NCI-H510A treated with DMSO at 0.1 percent for 48 hours (cell line): ENCODE data around the gene NRAP.

Experiments
- DNase-seq: peaks from one replicate; lab custom pipeline; 2025; lab: John Stamatoyannopoulos, UW

The NRAP gene

DNA sequence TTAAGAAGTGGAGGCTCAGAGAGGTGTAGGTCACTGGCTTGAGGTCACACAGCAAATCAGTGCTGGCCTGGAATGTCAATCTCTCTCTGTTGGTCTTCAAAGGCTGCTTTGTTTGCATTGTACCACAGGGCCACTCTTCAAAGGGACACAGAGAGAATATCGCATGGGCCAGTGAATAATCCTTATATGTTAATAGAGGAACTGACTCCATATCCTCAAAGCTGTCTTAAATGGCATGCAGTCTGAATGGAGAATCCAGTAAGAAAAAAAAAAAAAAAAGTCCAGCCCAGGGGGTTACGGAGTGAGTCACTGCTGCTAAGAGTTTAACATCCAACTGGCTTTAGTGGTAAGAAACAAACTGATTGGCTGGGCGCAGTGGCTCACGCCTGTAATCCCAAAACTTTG lies 54.1 kb downstream of the NRAP start:
- no peak for DNase-seq

DNA sequence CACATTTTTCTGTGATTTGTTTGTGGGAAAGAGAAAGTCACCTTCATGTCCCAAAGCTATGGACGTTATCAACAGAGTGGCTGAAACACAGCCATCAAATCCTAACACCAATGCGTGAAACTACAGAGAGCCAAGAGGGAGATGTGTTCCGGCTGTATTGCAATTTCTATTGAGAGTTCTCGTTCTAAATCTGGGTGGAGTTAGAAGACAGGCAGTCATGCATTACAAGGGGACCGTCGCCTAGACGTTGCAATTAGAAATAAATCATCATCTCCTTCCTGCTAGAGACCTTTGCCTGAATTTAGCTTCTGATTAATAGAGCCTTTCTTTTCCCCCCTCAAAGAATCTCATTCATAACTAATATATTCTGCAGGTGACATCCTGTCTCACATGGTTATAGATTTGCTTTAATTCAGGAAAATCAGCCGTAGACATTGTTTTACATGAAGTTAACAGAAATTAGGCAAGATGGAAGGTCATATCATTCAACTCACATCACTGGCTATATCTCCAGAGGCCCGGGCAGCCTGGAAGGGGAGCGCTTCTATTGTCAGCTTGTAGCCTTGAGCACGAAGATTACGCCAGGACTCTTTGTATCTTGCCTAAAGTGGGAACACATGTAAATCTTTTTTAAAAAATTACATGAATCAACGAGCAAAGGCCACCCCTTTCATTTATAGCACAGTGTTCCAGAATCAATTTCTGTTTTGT lies 58.4 kb downstream of the NRAP start:
- no peak for DNase-seq

DNA sequence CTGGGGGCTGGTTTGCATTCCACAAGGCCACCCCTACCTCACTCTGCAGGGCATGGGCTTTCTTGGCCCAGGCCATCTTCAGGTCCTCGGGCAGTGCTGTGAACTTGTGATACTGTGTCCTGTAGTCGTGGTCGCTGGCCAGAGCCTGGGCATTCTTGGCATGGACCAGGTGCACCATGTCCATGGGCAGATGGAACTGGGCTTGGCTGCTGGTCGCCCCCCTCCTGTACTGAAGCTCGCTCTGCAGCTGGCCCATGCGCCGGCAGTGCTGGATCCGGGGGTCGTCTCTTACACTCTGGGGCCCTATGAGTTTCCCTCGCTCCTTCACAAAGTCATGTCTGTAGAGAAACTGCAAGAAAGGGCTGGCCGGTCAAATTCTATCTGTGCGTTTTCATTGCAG lies 59.3 kb downstream of the NRAP start:
- no peak for DNase-seq

GRCh38 chr10:113603057-113603777 lies 60.6 kb downstream of the NRAP start:
- no peak for DNase-seq

DNA sequence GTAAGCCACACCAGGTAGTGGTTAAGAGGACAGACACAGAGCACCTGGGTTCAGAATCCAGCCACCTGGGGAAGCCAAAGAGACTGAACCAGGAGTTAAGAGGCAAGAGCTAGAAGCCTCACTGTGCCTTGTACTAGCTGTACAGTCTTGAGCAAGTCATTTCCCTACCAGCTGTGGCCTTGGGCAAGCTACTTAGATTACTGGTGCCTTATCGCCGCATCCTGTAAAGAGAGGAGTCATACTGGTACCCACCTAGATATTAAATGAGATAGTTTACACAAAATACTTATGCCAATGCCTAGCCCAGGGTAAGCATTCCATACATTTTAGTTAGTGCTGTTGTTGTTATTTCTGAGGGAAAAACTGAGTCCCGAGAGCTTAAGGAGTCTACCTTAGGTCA lies 63.3 kb downstream of the NRAP start:
- no peak for DNase-seq

DNA sequence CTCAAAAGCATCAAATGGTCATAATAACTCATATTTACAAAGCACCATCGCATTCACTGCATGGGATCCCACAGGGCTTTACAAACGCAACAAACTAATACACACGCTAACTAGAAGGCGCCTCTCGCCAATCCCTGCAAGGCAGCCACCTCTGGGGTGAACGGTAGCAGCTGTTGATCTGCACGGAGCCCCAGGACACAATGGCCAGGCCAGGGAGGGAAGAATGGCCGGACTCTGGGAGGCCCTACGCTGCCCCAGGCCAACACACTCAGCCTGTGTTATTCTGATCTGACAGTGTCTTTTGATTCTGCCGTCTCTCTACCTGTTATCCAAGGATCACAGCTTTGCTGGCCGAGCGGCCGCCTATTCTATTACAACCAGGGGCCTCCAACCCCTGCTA lies 69.2 kb downstream of the NRAP start:
- no peak for DNase-seq

GRCh38 chr10:113592380-113592779 lies 71.5 kb downstream of the NRAP start:
- DNase-seq = no peak

DNA sequence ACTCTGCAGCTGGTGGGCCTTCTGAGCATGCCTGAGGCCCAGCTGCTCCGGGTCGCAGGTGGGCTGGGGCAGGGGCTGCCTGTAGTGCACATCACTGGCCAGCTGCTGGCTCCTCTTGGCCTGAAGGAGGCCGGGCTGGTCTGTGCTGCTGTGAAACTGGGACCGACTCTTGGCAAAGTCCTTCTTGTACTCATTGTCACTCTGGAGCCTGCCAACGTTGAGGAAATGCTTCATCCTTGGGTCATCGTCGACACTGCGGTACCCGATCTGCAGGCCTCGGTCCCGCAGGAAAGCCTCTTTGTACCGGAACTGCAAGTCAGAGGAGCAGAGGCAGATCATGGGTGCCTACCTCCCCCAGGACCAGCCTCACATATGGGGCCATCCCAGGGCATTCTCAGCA lies 73.3 kb downstream of the NRAP start:
- DNase-seq = no peak

DNA sequence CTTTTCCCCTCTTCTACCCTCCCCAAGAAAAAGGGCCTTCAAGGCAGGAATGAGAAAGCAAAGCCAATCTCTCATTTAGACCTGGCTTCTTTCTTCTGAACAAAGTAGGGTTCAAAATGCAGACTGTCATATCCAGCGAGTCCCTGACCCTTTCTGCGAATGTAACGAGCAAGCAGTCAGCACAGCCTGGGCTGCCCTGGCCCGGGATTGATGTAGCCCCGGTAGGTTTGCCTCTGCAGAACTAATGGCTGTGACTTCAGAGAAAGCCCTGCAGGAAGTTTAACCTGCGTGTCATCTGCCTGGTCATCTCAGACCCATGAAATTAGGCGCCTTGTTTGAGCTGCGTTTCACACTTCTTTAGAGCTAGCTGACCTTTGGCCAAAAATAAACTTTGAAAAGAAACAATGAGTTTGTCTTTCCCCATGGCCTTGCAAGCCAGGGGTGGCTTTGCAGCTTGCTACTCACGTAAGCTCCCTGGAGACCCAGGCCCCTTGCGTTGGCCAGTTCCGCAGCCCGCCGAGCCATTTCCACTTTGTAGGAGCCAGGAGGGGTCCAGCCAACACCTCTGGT lies 74.6 kb downstream of the NRAP start:
- no peak for DNase-seq

- peak; percentile 82 for DNase-seq
Measured at GRCh38 chr10:113585949-113586348, 77.9 kb downstream of the NRAP start.

GRCh38 chr10:113583571-113583970 lies 80.3 kb downstream of the NRAP start:
- no peak for DNase-seq

- DNase-seq = no peak
Measured at GRCh38 chr10:113581092-113581491, 82.7 kb downstream of the NRAP start.

GRCh38 chr10:113578773-113579172 lies 85.1 kb downstream of the NRAP start:
- no peak for DNase-seq

- DNase-seq = no peak
Measured at GRCh38 chr10:113576852-113577251, 87.0 kb downstream of the NRAP start.

- no peak for DNase-seq
Measured at GRCh38 chr10:113573368-113573767, 90.5 kb downstream of the NRAP start.

DNA sequence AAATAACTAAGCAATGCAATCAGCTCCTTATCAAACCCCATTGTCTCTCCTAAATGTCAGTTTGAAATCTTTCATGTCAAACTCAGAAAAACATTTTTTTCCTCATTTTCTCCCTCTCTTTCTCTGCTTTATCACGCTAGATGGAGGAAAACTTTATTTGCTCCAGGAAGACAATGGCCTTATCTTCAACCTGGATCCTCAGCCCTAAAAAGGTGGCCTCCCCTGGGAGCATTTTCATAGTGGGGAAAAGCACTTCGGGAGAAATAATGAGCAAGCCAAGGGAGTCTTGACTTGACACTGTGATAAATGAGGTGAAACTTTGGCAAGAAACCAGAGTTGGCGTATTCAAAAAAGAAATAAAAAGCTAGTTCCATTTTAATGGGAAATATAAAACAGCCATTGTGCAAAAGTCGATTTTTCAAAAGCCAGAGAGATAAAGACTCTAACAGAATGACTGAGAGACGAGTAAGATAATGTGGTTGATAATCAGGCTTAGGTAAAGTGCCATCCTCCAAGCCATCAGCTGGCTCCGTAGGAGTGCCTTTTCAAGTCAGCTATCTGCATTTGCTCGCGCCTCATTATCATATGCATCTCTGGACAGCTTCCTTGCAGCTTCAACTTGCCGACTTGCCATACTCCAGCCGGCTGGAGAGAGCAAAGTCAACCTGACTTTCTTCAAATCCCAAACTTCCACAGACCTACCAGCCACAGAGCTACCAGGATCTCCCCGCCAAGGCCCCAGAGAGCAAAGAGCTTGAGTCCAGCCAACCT lies 91.1 kb downstream of the NRAP start:
- no peak for DNase-seq

- no peak for DNase-seq
Measured at GRCh38 chr10:113569576-113569975, 94.3 kb downstream of the NRAP start.

DNA sequence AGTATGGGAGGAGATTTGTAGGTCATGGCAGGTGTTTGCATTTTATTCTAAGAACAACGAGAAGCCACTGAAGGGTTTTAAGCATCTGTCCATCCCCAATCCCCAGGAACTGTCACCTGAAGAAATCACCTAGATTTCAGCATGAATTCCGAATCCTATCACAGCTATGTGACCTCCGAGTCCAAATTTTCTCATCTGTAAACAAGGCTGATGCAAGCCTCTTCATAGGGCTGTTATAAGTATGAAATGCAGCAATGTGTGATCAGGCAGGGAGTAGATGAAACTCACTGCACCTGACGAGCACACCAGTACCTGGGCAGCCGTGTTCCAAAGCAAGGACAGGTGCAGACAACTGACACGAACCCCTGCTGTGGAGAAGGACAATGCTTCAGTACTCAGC lies 97.0 kb downstream of the NRAP start:
- DNase-seq = peak; percentile 97

DNA sequence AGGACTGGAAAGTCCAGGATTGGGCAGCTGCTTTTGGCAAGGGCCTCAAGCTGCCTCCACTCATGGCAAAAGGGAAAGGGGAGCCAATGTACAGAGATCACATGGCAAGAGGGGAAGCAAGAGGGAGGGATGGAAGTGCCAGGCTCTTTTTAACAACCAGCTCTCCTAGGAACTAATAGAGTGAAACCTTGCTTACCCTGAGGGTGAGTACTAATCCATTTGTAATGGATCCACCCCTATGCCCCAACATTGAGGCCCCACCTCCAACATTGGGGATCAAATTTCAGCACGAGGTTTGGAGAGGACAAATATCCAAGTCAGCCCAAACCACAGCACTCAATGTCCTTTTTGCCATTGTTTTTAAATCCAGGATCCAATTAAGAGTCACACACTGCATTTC lies 98.5 kb downstream of the NRAP start:
- peak; percentile 84 for DNase-seq

DNA sequence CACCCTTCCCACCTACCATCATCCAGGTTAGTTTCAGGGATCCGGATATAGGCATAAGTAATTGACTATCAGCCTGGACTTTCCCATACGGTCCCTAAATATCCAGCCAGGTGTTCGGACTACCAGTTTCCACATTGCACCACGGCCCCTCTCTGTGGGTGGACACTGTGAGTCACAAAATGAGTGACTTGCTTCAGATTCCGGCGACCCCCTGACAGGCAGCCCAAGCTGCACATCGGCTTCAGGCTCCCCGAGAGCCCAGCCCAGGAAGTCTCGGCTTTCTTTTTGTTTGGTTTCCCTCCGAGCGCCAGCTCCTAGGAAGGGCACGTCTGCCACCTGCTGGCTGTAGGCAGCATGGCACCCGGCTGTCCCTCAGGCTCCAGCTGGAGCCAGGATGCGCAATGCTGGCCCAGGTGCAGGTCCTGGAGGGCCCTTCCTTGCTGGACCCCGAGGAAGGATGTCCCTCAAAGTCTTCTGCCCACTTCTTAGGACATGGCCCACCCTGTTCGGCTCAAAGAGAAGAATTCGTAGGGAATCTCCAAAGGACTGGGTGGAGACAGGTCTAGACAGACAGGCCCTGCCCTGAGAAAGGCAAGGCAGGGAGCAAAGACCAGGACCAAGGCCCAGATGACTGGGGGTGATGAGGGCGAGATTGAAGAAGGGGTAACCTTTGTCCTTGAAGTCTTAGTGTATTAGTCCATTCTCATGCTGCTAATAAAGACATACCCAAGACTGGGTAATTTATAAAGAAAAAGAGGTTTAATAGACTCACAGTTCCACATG lies 100.3 kb downstream of the NRAP start:
- DNase-seq = peak; percentile 89

DNA sequence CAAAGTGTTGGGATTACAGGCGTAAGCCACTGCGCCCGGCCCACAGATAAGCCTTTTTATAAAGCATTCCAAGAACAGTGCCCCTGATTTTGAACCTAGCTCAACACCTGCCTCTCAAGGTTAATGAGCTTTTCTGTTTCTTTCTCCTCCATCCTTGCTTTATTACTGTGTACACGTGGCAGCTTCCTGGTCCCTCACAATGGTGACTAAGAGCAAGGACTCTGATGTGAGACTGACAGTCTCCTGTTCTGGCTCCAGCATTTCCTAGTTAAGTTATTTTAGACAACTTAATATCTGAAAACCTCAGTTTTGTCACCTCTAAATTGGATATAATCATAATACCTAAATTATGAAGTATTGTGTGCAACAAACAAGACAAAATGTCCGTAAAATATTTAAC lies 101.1 kb downstream of the NRAP start:
- DNase-seq = peak; percentile 35

- no peak for DNase-seq
Measured at GRCh38 chr10:113562069-113562468, 101.8 kb downstream of the NRAP start.
